ENCODE results near the gene STK17A. TPM values are rescaled to one million over a fixed set of nuclear protein-coding genes. Genes with fewer than 3 reads are reported as not detected.

The STK17A gene
- total RNA-seq (44.4 and 53.2 TPM in 2 replicates), polyA plus RNA-seq (46.8 and 53.3 TPM in 2 replicates), polyA minus RNA-seq (ENCODE audit: low replicate concordance) (1.8 and 2.9 TPM in 2 replicates)
- polyA plus RNA-seq (2012) = 45.4 and 52.2 TPM in 2 replicates

DNA sequence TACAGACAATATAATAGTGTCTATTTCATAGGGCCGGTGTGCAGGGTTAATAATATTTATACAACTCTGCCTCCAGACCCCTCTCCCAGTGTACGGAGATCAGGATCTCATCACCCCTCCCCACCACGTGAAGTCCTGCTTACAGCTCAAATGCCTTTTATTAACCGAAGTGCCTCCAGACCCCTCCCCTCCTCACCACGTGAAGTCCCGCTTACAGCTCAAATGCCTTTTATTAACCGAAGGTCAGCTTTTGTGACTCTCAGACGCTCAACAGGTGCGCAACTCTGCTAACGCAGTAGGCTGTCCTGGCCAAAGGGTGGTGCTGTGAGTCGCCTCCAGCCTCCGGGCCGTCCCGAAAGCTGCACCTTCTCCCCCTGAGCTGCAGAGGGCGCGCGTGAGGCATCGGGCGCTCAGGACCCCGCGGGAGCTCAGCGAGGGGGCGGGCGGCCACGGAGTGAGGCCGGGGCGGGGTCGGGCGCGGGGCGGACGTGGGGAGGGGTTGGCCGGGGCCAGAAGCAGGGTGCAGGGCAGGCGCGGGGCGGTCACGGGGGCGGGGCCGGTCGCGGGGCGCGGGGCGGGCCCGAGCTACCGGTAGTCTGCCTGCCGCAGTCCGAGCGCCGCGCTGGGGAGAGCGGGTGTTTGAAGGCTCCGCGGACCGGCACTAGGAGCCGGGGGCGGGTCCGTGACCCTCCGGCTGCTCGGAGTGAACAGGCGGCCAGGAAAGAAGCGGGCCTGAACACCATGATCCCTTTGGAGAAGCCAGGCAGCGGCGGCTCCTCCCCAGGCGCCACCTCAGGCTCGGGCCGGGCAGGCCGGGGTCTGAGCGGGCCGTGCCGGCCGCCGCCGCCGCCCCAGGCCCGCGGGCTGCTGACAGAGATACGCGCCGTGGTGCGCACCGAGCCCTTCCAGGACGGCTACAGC lies at the start of gene STK17A:
TSS of gene STK17A (plus strand) at position 606 of the 921 bp plus-strand sequence. CDS start at position 742, 136 bp downstream.
- Histone ChIP-seq H3K9ac (ENCODE audit: insufficient read depth, low read length) (peak within 1 kb of the TSS; percentile 91), H3K4me3 (replicated peaks in 1 of 4; ENCODE audit: control extremely low read depth in 1 of 4, insufficient read depth in 1 of 4, low read depth in 3 of 4, low read length in 4 of 4) (peak within 1 kb of the TSS; percentile 59 to 95 (median 86)), H3K27ac (ENCODE audit: insufficient read depth, low read length) (peak within 1 kb of the TSS; percentile 92), H3K36me3 (ENCODE audit: control insufficient read depth, insufficient read depth, low read length) (no peaks in the 10 kb centered on the region), H2AFZ (ENCODE audit: low read length) (no peak within 1 kb of the TSS), H4K20me1 (ENCODE audit: control insufficient read depth, extremely low read depth, insufficient read depth, low read length) (peaks cover 5% of the 10 kb centered on the region), H3K4me1 (ENCODE audit: control insufficient read depth, extremely low read depth, insufficient read depth, low read length) (no peaks in the 10 kb centered on the region), H3K79me2 (ENCODE audit: control insufficient read depth, insufficient read depth, low read length) (peaks cover 48% of the 10 kb centered on the region), H3K27me3 (ENCODE audit: control insufficient read depth, insufficient read depth, low read length) (no peaks in the 10 kb centered on the region), H3K9me3 (ENCODE audit: control insufficient read depth, insufficient read depth, low read depth, low read length) (no peaks in the 10 kb centered on the region), H3K4me2 (ENCODE audit: extremely low read depth, insufficient read depth, low read length) (peak within 1 kb of the TSS; percentile 83)
- TF ChIP-seq, protein P1, sequence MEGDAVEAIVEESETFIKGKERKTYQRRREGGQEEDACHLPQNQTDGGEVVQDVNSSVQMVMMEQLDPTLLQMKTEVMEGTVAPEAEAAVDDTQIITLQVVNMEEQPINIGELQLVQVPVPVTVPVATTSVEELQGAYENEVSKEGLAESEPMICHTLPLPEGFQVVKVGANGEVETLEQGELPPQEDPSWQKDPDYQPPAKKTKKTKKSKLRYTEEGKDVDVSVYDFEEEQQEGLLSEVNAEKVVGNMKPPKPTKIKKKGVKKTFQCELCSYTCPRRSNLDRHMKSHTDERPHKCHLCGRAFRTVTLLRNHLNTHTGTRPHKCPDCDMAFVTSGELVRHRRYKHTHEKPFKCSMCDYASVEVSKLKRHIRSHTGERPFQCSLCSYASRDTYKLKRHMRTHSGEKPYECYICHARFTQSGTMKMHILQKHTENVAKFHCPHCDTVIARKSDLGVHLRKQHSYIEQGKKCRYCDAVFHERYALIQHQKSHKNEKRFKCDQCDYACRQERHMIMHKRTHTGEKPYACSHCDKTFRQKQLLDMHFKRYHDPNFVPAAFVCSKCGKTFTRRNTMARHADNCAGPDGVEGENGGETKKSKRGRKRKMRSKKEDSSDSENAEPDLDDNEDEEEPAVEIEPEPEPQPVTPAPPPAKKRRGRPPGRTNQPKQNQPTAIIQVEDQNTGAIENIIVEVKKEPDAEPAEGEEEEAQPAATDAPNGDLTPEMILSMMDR (conservative IDR thresholded peaks at IDR 0.05 in 1 of 2, IDR thresholded peaks at IDR 0.05 in 1 of 2; ENCODE audit: low read depth in 1 of 2, low read length in 2 of 2) = peak; percentile 95 to 98
- no peak for TF ChIP-seq EZH2 (IDR thresholded peaks at IDR 0.05; ENCODE audit: low read length, missing control alignments)
- peak; percentile 81 to 89 for DNase-seq (ENCODE audit: low read depth in 2 of 2)

DNA sequence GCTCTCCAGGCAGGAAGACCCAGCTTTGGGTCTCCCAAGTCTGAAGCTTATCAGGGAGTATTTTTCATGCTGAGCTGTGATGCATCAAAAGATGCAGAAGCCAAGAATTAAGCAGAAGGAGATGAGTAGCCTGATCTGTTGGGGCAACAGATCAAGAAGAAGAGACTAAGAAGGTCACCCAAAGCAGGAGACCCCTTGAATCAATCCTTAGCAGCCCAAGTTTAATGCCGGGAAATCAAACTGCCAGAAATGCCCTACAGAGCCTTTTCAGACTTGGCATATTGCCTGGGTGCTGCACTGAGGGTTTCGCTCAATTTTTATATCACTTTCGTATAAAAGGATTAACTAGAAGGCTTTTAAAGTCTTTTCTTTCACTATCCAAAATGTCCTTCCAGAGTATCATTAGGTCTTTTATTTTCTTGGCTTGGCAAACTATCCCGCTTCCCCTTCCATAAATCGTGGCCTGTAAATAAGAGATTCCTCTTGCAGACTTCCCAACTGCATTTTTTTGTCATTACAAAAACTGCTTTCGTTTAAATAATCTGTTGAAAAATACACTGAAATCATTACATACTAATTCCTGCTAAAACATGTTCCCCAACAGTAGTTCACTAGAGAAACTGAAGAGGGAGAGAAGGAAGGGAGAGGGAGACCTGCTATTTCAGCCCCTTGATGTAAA lies 49.0 kb upstream of the STK17A start:
- Histone ChIP-seq H4K20me1 (ENCODE audit: control insufficient read depth, extremely low read depth, insufficient read depth, low read length) (no peaks in the 10 kb centered on the region), H3K27ac (ENCODE audit: insufficient read depth, low read length) (no peak overlapping the region), H3K79me2 (ENCODE audit: control insufficient read depth, insufficient read depth, low read length) (no peaks in the 10 kb centered on the region), H3K4me2 (ENCODE audit: extremely low read depth, insufficient read depth, low read length) (peak overlapping the region; percentile 23), H3K9me3 (ENCODE audit: control insufficient read depth, insufficient read depth, low read depth, low read length) (no peaks in the 10 kb centered on the region), H3K4me1 (ENCODE audit: control insufficient read depth, extremely low read depth, insufficient read depth, low read length) (peaks cover 24% of the 10 kb centered on the region), H2AFZ (ENCODE audit: low read length) (no peak overlapping the region), H3K27me3 (ENCODE audit: control insufficient read depth, insufficient read depth, low read length) (peaks cover 4% of the 10 kb centered on the region), H3K36me3 (ENCODE audit: control insufficient read depth, insufficient read depth, low read length) (no peaks in the 10 kb centered on the region), H3K4me3 (replicated peaks in 1 of 4; ENCODE audit: control extremely low read depth in 1 of 4, insufficient read depth in 1 of 4, low read depth in 3 of 4, low read length in 4 of 4) (no peak overlapping the region), H3K9ac (ENCODE audit: insufficient read depth, low read length) (no peak overlapping the region)
- peak; percentile 71 to 78 for DNase-seq (ENCODE audit: low read depth in 2 of 2)
- TF ChIP-seq EZH2 (IDR thresholded peaks at IDR 0.05; ENCODE audit: low read length, missing control alignments) = no peak
- TF ChIP-seq, protein P1 (conservative IDR thresholded peaks at IDR 0.05 in 1 of 2, IDR thresholded peaks at IDR 0.05 in 1 of 2; ENCODE audit: low read depth in 1 of 2, low read length in 2 of 2) = peak in 1 of 2 donors; percentile 16

DNA sequence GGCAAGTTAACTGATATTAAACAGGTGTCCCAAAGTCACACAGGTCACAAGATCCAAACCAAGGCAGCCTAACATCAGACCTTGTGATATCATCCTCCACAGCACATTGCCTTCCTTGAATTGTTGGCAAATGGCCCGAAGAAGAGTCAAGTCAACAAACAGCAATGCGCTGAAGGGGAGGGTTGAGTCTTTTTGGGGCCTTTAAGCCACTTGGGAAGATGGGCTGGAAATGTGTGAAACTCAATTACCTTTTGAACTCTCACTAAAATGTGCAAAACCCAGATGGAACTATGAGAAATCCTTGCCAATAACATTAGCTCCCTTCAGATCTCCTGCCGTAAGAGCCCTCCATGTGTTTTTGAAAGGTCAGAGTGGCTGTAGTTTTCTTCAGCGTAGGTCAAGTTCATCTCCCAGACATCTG lies 47.9 kb upstream of the STK17A start:
- Histone ChIP-seq H3K4me2 (ENCODE audit: extremely low read depth, insufficient read depth, low read length) (no peak overlapping the region), H2AFZ (ENCODE audit: low read length) (no peak overlapping the region), H3K4me1 (ENCODE audit: control insufficient read depth, extremely low read depth, insufficient read depth, low read length) (peaks cover 24% of the 10 kb centered on the region), H4K20me1 (ENCODE audit: control insufficient read depth, extremely low read depth, insufficient read depth, low read length) (no peaks in the 10 kb centered on the region), H3K9me3 (ENCODE audit: control insufficient read depth, insufficient read depth, low read depth, low read length) (no peaks in the 10 kb centered on the region), H3K36me3 (ENCODE audit: control insufficient read depth, insufficient read depth, low read length) (no peaks in the 10 kb centered on the region), H3K27ac (ENCODE audit: insufficient read depth, low read length) (no peak overlapping the region), H3K9ac (ENCODE audit: insufficient read depth, low read length) (no peak overlapping the region), H3K79me2 (ENCODE audit: control insufficient read depth, insufficient read depth, low read length) (no peaks in the 10 kb centered on the region), H3K4me3 (replicated peaks in 1 of 4; ENCODE audit: control extremely low read depth in 1 of 4, insufficient read depth in 1 of 4, low read depth in 3 of 4, low read length in 4 of 4) (no peak overlapping the region), H3K27me3 (ENCODE audit: control insufficient read depth, insufficient read depth, low read length) (peaks cover 4% of the 10 kb centered on the region)
- peak; percentile 30 to 50 for DNase-seq (ENCODE audit: low read depth in 2 of 2)
- TF ChIP-seq EZH2 (IDR thresholded peaks at IDR 0.05; ENCODE audit: low read length, missing control alignments) = no peak
- TF ChIP-seq, protein P1 (conservative IDR thresholded peaks at IDR 0.05 in 1 of 2, IDR thresholded peaks at IDR 0.05 in 1 of 2; ENCODE audit: low read depth in 1 of 2, low read length in 2 of 2) = no peak
